ENCODE data around the gene ADGRG3.
A peak's percentile ranks its signal among the peaks of the same experiment; 100 is the strongest.

ADGRG3 gene

DNA sequence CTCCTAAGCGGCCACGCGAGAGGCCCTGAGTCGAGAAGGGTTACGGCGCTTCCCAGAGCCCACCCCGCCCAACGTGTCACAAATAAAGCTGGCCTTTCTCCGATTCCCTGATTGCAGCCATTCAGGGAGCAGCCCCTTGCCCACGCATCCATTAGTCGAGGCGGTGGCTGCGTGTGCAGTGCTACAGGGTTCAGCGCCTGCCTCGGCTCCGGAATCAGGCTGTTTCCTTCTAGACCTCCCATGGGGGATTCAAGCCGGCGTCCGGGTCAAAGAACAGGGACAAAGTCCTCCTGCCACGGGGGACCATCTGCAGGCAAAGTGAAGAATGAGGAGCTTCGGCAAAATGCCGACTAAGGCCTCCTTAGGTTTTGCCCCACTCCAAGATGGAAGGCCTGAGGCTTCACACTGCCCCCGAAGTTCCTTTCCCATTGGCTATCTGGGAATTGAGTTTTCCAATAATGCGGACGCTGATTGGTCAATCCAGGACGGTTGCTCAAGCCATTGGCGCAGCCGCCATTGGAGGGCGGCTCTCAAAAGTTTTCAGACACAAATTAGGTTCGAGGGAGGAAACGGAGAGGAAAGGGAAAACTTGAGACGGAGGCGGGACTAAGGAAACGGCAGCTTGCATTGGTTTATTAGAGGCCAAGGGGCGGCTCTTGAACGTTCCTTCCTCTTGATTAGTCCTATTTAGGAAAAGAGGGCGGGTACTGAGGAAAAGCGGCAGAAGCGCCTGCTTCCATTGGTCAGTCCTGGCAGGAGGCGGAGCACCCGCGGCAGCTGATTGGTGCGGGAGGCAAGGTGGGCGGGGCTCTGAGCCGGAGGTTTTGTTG, 67.0 kb downstream of the ADGRG3 start:
- DNase-seq (ENCODE audit: extremely low read depth in 1 of 2, low read depth in 1 of 2) = peak; percentile 98

- no peak for DNase-seq (ENCODE audit: extremely low read depth in 1 of 2, low read depth in 1 of 2)
These were observed 67.8 kb downstream of the ADGRG3 start, which contains the start of gene KATNB1 for GRCh38 chr16:57735755-57736418. TSS of gene KATNB1 (plus strand) at chr16:57735770. CDS start at chr16:57737244, 1,474 bp downstream.

- DNase-seq (ENCODE audit: extremely low read depth in 1 of 2, low read depth in 1 of 2) = peak in 1 of 2 donors; percentile 12
These were observed 68.6 kb downstream of the ADGRG3 start for GRCh38 chr16:57736419-57737351.

DNA sequence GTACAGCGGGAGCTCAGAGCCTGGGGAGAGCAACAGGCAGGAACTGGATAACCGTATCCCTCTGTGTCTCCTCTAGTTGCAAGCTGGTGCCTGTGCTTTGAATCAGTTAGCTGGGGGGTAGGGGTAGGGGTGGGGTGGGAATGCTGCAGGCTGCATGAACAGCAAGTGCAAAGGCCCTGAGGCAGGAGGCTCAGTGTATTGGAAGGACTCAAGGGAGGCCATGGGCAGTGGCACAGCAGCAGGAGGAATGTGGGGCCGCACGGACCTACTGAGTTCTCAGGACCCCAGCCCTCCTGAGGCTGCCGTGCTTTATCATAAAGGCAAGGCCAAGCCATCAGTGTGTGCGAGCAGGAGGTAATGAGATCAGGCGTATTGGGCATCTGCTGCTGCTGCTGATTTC, 70.7 kb downstream of the ADGRG3 start:
- DNase-seq (ENCODE audit: extremely low read depth in 1 of 2, low read depth in 1 of 2) = no peak

Data from stimulated activated CD8-positive, alpha-beta memory T cell treated with anti-CD3 and anti-CD28 coated beads, Interleukin-7, amount 100 ng/mL, for 48 hours (primary cell).